Measurements from ENCODE around the gene JMJD4. TPM values are rescaled to one million over a fixed set of nuclear protein-coding genes. Genes with fewer than 3 reads are reported as not detected.

Gene JMJD4
- total RNA-seq, 1 experiment from 2014 or later = 20.7 TPM

DNA sequence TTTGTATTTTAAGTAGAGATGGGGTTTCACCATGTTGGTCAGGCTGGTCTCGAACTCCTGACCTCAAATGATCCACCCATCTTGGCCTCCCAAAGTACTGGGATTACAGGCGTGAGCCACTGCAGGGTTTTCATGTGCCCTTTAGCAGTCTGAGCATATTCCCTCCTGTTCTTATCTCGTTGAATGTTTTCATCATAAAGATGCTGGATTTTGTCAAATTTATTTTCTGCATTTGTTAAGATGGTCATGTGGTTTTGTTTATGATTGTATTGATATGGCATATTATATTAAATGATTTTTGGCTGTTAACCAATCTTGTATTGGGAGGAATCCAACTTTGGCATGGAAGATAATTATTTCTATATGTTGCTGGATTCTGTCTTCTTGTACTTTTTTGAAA, 8.8 kb downstream of the JMJD4 start:
- intact Hi-C loops (cut with micrococcal nuclease; ENCODE audit: unreplicated experiment) = no loop called here
- DNase-seq (ENCODE audit: low spot score) = no peak
- no peaks in the 10 kb centered on the region for H3K36me3 ChIP-seq (ENCODE audit: insufficient read depth, low read length, poor library complexity, severe bottlenecking)
- no peak overlapping the region for H3K4me3 ChIP-seq (ENCODE audit: low read depth, low read length, poor library complexity, severe bottlenecking)
- no peak overlapping the region for H3K27ac ChIP-seq (ENCODE audit: low read depth, low read length, poor library complexity, severe bottlenecking)
- peaks cover 8% of the 10 kb centered on the region for H3K4me1 ChIP-seq (ENCODE audit: insufficient read depth, low read length, poor library complexity, severe bottlenecking)
- ChIA-PET POLR2A (ENCODE audit: low non-redundant PET) (no interaction called here), CTCF (no interaction called here)
- peaks cover 7% of the 10 kb centered on the region for H3K9me3 ChIP-seq (ENCODE audit: low read depth, low read length, poor library complexity, severe bottlenecking)
- no peak for TF ChIP-seq EZH2 (IDR thresholded peaks at IDR 0.05; ENCODE audit: borderline replicate concordance, low read depth, low read length, poor library complexity, severe bottlenecking)
- TF ChIP-seq, protein P1, sequence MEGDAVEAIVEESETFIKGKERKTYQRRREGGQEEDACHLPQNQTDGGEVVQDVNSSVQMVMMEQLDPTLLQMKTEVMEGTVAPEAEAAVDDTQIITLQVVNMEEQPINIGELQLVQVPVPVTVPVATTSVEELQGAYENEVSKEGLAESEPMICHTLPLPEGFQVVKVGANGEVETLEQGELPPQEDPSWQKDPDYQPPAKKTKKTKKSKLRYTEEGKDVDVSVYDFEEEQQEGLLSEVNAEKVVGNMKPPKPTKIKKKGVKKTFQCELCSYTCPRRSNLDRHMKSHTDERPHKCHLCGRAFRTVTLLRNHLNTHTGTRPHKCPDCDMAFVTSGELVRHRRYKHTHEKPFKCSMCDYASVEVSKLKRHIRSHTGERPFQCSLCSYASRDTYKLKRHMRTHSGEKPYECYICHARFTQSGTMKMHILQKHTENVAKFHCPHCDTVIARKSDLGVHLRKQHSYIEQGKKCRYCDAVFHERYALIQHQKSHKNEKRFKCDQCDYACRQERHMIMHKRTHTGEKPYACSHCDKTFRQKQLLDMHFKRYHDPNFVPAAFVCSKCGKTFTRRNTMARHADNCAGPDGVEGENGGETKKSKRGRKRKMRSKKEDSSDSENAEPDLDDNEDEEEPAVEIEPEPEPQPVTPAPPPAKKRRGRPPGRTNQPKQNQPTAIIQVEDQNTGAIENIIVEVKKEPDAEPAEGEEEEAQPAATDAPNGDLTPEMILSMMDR (conservative IDR thresholded peaks at IDR 0.05; ENCODE audit: low read depth, low read length) = no peak
- H3K27me3 ChIP-seq (replicated peaks; ENCODE audit: insufficient read depth, low read depth, low read length, poor library complexity) = no peaks in the 10 kb centered on the region
- no TSS peak for BruUV-seq (replicated peaks)

DNA sequence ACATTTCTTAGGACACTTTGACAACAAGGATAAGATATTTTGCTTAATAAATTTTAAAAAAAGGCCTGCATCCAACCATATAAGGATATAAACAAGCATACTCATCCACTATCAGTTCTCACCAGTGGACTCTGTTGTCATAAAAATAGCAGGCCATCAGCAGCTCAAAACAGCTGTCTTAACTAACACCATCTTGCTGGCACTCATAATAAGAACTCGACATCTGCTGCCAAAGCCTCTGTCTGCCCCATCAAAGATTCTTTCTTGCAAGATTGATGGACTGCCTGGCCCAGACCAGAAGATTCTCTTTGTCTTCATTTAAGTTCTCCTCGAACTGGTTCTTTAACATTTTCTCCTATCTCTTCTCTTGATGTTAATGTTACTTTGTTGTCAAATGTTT, 10.1 kb downstream of the JMJD4 start:
- Histone ChIP-seq H3K36me3 (ENCODE audit: insufficient read depth, low read length, poor library complexity, severe bottlenecking) (no peaks in the 10 kb centered on the region), H3K27me3 (replicated peaks; ENCODE audit: insufficient read depth, low read depth, low read length, poor library complexity) (no peaks in the 10 kb centered on the region), H3K4me3 (ENCODE audit: low read depth, low read length, poor library complexity, severe bottlenecking) (no peak overlapping the region), H3K9me3 (ENCODE audit: low read depth, low read length, poor library complexity, severe bottlenecking) (peaks cover 15% of the 10 kb centered on the region), H3K4me1 (ENCODE audit: insufficient read depth, low read length, poor library complexity, severe bottlenecking) (peaks cover 8% of the 10 kb centered on the region), H3K27ac (ENCODE audit: low read depth, low read length, poor library complexity, severe bottlenecking) (no peak overlapping the region)
- ChIA-PET POLR2A (ENCODE audit: low non-redundant PET) (no interaction called here), CTCF (no interaction called here)
- intact Hi-C loops (cut with micrococcal nuclease; ENCODE audit: unreplicated experiment) = no loop called here
- no peak for TF ChIP-seq EZH2 (IDR thresholded peaks at IDR 0.05; ENCODE audit: borderline replicate concordance, low read depth, low read length, poor library complexity, severe bottlenecking)
- TF ChIP-seq, protein P1 (conservative IDR thresholded peaks at IDR 0.05; ENCODE audit: low read depth, low read length) = no peak
- DNase-seq (ENCODE audit: low spot score) = no peak
- BruUV-seq (replicated peaks) = no TSS peak

DNA sequence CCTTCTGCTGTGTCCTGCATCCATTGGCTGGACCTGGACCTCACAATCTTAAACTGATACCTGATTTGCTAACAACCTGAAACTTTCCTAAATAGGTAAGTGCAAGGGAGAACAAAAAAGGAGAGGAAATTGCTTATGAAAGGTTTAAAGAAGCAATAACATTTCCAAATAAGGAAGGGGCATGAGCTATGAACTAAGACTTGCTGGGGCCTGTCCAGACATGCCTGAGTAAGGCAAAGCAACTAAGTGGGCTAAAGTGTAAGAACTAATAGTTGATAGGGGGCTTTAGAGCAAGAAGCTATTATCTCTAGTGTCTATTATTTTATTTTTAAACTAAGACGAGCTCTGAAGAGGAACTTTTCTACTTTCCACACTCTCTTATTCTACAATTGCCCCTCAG, 11.6 kb downstream of the JMJD4 start:
- ChIA-PET POLR2A (ENCODE audit: low non-redundant PET) (no interaction called here), CTCF (interaction anchor here (0.6 kb wide), 1 partner anchor 1118 kb away, joined by 3 read pairs; no protein-coding TSS in a partner anchor)
- no peak for DNase-seq (ENCODE audit: low spot score)
- Histone ChIP-seq H3K9me3 (ENCODE audit: low read depth, low read length, poor library complexity, severe bottlenecking) (peaks cover 25% of the 10 kb centered on the region), H3K27ac (ENCODE audit: low read depth, low read length, poor library complexity, severe bottlenecking) (no peak overlapping the region), H3K36me3 (ENCODE audit: insufficient read depth, low read length, poor library complexity, severe bottlenecking) (no peaks in the 10 kb centered on the region), H3K27me3 (replicated peaks; ENCODE audit: insufficient read depth, low read depth, low read length, poor library complexity) (no peaks in the 10 kb centered on the region), H3K4me3 (ENCODE audit: low read depth, low read length, poor library complexity, severe bottlenecking) (no peak overlapping the region), H3K4me1 (ENCODE audit: insufficient read depth, low read length, poor library complexity, severe bottlenecking) (no peaks in the 10 kb centered on the region)
- BruUV-seq (replicated peaks) = no TSS peak
- intact Hi-C loops (cut with micrococcal nuclease; ENCODE audit: unreplicated experiment) = no loop called here
- TF ChIP-seq, protein P1 (conservative IDR thresholded peaks at IDR 0.05; ENCODE audit: low read depth, low read length) = no peak
- TF ChIP-seq EZH2 (IDR thresholded peaks at IDR 0.05; ENCODE audit: borderline replicate concordance, low read depth, low read length, poor library complexity, severe bottlenecking) = no peak
